GM18520 (cell line): ENCODE results near the gene ZNF683.
"Not testable (repeated sequence)": the region's sequence is repeated elsewhere in the genome, so short reads cannot be mapped to it uniquely, and the experiment has no call there.

Experiments used
- ATAC-seq: cut with Tn5 transposase; IDR thresholded peaks from one replicate; pipeline ENCODE4 v1.9.1; 2021; ENCODE audit not compliant: unreplicated experiment

ZNF683 gene

DNA sequence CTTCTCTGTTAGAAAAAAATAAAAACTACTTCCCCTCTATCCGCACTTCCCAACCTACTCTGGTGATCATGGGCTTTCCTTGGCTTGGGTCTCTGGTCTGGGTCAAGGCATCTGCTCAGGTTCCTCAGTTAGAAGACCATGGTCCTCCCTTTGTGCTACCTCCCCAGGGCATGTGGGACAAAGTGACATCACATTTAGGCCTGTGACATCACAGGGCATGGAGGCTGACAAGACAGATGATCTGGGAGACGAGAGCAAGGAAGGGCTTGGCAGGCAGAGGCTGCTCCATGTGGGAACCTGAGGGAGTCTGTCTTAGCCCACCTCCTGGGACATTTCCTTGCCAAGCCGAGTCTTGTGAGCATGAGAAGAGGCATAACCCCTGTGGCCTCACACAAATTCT lies at the start of gene ZNF683:
ZNF683 (minus strand) TSS at position 140 of the 400 bp plus-strand sequence. CDS start 4,179 bp downstream, outside the sequence.
- ATAC-seq = not testable (repeated sequence)

DNA sequence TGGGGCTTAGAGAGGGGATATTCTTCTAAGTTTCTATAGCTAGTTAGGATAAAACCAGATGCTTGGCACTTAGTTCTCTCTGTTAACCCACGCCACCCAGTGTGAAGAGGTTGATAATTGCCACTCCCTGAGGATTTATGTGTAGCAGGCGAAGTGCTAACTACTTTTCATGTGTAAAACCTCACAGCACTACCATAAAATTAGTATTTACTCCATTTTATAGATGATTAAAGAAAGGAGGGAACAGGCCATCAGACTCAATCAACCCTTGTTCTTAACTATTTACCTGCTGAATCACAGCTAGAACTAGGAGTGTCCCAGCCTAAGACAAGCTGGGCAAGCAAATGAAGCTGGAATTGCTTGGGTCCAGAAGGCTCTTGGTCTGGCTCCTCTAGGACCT lies 46.9 kb upstream of the ZNF683 start:
- ATAC-seq = no peak

DNA sequence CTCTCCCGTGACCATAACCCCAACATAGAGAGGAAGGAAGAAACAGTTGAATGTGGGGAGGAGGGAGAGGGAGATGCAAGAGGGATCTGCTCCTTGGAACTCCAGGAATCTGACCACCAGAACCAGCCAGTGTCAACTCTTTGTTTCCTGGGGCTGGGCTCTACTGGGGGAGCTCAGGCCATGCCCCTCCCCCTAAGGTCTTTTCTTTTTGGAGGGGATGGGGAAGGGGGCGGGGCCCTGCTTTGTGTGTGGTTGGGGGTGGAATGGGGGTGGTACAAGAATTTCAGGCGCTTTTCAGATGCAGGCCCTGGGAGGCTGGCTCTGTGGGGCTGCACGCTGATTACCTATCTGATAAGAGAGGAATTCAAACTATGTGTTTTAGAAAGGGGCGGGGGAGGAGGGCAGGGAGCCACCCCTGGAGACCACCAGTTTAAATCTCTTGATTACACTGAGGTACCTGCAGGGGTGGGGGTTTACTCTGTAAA lies 46.4 kb upstream of the ZNF683 start:
- no peak for ATAC-seq

DNA sequence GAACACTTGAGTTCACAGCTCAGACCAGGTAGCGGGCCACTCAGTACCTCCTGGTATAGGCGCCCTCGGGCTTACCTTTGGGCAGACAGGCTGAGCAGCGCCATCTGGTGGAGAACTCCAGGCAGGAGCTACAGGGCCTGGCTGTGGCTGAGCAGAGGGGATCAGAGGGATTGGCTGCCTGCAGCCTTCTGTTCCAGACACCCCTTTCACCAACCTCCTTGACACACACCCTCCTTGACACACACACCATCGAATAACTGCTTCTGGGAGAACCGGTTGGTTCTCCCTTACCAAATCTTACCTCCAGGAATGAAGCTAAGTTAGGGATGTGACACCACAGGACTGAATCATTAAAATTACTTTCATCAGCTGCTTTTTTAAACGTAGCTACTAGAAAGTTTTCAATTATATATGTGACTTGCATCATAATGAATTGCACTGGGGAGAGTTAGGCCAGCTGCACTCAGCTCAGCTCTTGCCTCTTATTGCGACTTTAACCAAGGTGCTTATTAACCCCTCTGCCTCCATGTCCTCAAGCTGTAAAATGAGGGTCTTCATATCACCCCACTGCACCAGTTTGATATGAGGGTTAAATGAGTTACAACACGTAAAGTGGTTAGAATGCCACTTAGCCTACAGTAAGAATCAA lies 44.7 kb upstream of the ZNF683 start:
- no peak for ATAC-seq

DNA sequence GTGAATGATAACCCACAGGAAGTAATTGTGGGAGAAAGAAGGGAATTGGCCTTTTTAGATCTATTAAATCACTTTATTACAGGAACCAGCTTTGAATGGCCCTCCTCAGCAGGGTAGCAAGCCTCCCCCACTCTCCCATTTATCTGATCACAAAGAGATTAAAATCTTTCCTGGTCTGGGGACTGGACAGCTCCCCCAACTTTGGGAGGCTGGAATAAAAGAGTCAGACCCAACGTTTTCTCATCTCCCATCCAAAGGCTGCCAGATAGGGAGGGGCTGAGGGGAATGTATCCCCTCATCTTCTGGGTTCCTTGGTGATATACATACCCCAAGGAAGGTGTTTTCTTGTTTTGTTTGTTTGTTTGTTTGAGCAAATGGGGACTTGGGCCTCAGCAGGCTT lies 40.5 kb upstream of the ZNF683 start:
- no peak for ATAC-seq

DNA sequence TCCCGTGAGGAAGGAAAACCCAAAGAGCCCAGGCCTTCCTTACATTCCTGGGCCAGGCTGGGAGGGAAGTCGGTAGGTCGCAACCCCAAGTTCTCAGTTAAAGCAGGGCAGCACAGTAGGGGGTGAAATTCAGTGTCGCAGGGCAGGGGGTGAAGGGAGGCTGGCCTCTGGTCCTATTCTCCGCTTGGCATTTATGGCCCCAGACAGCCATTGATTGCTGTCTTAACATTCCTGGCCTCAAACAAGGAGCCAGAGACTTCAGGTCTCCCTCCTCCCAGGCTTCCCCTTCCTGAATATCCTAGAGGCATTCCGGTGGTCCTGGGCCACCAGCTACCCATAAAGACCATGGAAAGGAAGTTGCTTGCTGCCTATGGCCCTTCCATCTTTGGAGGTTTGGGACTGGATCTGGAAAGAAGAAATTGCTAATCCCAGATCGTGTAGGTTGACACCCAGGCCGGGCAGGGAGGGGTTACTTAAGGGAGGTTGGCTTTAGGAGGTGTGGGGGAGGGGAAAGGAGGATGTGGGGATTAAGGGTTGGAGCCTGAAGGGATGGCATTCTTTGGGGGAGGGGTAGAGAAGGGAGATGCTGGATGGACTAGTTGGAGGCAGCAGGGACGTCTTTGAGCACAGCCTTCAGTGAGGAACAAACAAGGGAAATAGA lies 39.8 kb upstream of the ZNF683 start:
- ATAC-seq = no peak

DNA sequence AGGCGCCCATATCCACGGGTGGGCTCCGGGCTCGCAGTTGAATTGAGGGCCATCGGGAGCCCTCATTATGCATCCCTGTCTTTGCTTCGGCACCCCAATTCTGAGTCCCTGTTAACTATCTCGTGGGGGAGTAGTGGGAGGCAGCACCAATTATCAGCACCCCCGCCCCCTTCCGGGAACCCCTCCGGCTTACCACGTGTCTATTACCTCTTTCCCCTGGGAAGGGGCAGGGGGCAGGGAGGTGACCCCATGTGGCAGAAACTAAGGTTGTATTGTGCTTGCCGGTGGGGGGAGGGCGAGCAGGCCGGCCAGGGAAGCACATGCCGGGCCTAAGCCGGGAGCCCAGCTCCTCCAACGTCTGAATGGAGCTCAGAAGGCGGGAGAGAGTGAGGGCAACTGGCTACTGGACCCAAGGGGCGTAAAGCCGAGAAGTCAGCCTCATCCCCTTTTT lies 39.1 kb upstream of the ZNF683 start:
- no peak for ATAC-seq

DNA sequence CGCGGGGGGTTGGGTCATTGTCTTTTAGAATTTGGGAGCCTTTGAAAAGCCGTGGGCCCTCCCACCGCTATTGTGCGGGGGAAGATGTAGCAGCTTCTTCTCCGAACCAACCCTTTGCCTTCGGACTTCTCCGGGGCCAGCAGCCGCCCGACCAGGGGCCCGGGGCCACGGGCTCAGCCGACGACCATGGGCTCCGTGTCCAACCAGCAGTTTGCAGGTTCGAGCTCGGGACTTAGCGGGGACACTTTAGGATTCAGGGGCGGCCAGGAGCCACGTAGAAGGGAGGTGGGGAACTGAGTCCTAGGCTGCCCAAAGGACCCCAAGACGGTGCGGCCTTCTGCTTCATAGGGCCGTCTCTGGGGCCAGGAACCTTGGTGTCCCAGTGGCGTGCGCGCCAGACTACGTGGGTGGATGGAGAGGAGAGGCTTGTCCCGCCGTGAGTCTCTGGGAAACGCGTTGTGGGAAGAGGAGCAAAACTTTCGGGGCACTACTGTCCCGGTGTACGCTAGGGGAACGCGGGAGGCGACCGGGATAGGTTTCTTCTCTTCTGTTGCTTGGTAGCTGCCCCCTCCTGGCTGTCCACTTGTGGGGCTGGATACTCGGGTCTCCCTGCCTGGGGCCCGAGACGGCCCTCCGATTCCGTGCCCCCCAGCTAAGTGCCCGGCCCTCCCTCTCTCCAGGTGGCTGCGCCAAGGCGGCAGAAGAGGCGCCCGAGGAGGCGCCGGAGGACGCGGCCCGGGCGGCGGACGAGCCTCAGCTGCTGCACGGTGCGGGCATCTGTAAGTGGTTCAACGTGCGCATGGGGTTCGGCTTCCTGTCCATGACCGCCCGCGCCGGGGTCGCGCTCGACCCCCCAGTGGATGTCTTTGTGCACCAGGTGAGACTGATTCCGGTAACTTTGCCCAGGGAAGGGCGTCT lies 38.4 kb upstream of the ZNF683 start, which contains the start of gene LIN28A:
LIN28A (plus strand) TSS at position 112 of the 918 bp plus-strand sequence; CDS start at position 187, 75 bp downstream.
- no peak for ATAC-seq

DNA sequence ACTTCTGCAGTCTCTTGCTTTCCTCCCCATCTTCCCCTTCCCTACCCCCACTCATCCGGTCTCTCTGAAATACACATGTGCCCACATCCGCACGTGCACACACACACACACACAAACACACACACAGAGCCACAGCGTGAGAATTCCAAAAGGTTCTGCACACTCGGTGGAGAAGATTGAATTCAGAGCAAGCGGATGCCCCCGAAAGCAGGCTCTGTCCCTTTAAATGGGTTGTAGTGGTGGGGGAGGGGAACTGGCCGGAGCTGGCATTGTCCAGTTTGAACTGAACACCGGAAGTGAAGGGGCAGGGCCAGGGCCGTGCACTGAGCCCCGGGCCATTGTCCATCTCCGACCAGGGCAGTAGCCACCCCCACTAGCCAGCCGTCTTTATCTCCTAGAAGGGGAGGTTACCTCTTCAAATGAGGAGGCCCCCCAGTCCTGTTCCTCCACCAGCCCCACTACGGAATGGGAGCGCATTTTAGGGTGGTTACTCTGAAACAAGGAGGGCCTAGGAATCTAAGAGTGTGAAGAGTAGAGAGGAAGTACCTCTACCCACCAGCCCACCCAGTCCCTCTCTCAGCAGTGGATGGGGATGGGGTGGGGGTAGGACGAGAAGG lies 36.7 kb upstream of the ZNF683 start:
- no peak for ATAC-seq

DNA sequence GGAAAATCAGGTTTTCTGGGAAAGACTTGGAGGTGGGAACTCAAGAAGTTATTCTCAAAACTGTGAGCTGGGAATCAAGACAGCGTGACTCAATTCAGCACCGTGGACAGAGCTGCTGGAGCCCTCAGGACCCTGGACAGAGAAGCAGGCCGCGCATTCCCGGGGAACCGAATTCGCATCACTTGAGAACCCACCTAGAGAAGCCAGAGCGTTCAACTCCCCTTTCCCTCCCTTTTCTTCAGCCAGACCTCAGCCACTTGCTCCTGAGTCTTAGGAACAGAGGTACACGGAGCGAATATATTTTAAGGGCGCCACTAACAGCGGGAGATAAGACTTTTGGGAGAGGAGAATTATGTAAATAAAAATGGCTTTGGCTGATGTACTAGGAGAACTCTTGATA lies 36.1 kb upstream of the ZNF683 start:
- ATAC-seq = no peak

DNA sequence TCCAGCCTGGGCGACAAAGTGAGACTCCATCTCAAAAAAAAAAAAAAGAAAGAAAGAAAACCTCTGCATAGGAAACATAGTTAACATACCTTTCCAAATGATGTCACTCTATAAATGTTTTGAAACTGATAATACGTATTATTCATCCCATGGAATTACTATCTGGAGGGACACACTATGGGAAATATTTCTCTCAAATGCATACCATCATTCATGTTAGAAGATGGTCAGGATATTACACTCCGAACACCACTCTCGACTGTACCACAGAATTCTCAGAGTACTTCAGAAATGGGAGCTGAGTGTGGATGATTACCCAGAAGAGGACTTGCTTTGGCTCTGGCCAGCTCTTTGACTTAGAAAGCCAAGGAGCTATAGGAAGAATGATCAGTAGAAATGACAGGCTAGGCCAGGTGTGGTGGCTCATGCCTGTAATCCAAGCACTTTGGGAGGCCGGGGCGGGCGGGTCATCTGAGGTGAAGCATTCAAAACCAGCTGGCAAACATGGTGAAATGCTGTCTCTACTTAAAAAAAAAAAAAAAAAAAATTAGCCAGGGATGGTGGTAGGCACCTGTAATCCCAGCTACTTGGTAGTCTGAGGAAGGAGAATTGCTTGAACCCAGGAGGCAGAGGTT lies 32.8 kb upstream of the ZNF683 start:
- no peak for ATAC-seq

DNA sequence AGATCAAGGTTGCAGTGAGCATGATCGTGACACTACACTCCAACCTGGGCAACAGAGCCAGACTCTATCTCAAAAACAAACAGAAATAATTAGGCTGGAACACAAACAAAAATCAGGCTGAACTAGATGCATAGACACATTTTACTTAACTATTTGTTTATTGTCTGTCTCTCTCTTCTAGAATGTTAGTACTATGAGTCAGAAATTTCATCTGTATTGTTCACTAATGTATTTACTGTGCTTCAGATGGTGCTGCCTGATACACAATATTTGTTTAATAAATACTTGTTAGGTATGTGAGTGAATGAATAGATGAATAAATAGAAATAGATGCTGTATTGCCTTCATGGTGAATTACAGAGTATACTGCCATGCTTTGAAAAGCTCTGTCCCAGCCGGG lies 32.1 kb upstream of the ZNF683 start:
- no peak for ATAC-seq

DNA sequence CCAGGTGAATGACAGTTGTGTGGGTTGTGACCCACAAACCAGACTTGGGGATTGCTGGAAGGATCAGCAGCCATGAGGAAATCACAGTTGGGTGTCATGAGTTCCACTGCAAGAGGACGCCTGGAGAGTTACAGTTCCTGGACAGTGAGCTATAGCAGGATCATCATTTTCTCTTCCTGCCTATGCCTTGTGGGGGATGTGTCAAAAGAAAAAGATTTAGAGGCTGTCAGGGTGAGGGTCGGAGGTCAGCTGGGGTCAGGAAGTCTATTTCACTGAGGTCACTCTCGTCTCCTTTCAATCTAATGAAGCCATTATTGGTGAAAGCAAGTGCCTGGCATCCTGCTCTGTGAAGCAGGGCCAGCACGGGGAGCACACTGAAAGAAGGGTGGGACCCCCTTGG lies 31.1 kb upstream of the ZNF683 start:
- ATAC-seq = no peak

DNA sequence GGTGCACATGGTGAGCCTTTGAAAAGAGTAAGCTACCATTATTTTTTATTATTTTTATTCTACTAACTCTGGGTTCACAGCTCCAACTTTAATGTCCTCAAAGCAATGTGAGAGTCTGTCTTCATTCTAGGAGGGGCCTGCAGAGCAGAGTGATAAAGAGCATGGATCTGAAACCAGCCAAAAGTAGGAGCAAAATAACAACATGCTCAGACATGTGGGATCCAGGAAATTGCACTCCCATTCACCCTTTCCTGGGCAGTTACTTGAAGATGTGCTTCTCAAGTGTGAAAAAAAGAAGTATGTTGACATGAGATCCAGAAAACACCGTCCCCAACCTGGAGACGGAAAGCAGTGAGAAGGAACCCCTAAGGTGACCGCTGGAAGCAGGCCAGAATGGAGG lies 29.3 kb upstream of the ZNF683 start:
- no peak for ATAC-seq

DNA sequence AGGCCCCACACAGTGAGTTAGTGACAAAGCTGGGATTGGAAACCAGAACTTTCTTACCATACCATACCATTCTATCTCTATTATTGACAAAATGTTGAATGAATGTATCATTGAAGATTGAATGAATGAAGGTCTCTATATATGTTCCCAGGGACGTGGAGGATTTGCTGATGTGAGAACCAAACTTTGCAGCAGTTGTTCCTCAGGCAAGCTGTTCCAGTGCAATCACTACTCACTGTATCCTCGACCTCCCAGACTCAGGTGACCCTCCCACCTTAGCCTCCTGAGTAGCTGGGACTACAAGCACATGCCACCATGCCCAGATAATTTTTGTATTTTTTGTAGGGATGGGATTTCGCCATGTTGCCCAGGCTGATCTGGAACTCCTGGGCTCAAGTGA lies 26.5 kb upstream of the ZNF683 start:
- ATAC-seq = no peak

DNA sequence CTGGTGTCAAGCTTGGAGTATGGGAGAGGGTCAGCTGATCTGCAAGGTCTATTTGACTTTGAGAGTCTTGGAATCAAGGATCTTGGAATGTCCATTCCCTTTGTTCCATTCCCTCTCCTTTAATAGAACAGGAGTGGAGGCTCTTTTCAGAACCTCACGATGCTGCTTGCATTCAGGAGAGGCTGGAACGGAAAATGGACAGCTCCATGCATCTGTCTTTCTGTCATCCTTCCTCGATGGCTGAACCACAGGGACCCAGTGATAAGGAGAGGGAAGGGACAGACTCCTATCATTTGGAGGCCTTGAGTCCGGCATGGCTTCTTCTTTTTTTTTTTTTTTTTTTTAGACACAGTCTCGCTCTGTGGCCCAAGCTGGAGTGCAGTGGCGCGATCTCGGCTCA lies 23.2 kb upstream of the ZNF683 start:
- ATAC-seq = no peak

DNA sequence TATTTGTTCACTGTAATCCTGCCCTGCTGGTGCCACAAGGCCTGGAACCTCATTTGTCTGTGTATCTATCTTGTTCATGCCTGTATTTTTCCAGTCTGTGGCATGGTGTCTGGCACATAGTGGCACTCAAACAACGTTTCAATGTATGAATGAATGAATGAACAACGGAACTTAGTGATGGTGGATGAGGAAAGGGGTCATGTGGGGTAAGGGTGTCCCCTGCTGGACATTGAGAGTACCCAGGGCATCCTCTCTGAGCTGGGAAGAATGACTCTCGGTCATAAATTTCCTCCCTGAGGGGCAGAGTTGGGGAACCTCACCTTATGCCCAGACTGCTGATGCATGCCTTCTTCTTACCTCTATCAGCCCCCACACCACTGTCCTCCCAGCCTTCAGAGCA lies 18.9 kb upstream of the ZNF683 start:
- no peak for ATAC-seq

DNA sequence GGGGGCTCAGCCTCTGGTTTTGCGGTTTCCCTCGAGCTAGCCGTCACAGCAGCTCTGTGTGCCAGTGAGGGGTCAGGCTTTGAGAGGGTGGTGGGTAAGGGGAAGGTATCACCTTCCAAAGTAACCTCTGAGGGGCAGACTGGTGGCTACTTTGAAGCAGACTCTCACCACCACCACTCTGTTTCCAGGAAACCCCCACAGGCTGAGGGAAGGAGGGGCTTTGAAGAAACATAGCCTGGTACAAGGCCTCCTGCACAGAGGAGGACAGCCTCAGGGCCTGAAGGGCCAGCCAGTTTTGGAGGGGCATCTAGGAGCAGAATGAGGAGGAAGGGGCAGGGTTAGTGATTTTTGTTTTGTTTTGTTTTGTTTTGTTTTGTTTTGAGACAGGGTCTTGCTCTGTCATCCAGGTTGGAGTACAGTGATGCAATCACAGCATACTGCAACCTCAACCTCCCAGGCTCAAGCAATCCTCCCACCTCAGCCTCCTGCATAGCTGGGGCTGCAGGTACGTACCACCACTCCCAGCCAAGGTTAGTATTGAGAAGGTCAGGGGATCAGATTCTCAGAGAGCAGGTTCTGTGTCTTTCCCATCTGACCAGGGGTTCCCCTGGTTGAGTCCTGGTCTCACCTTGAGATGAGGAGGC lies 17.2 kb upstream of the ZNF683 start:
- no peak for ATAC-seq

DNA sequence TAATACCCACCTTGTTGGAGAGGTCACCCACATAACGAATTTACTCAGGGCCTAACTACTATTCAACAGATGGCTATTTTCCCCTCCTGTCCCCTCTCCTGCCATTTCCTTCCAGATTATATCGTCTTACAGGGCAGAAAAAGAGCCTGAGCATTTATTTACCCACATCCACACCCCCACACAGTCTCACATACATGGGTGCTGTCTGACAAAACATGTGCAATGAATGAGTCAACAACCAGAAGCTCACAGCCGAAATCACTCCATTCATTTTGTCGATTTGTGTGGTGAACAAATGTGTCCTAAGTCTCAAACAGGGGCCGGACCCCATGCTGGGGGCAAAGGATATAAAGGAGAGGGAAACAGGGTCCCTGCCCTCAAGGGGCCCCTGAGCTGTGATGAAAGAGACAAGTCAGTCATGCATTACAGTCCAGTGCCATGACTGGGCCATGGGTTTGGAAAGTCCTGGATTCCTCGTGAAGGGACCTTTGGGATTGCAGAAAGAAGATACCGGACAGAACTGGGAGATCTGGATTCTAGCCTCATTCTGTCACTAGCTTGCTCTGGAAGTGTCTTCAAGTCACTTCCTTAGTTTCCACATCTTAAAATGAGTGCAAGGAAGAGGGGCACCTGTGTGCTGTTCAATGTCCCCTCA lies 16.4 kb upstream of the ZNF683 start:
- ATAC-seq = no peak

DNA sequence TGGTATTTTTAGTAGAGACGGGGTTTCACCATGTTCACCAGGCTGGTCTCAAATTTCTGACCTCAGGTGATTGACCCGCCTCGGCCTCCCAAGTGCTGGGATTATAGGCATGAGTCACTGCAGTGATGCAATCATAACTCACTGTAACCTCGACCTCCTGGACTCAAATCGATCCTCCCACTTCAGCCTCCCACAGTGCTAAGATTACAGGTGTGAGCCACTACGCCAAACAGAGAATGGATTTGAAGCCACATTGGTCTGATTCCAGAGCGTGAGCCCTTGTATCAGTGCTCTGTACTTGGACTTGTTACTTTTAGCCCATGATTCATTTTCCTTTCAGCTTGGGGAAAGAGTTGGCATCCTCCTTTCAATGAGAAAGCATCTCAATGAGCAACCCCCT lies 14.9 kb upstream of the ZNF683 start:
- ATAC-seq = no peak
